Uterus (tissue), 2 donors: ENCODE measurements around the gene GNG7.

Experiments used
- CTCF ChIP-seq, 4 experiments: fragments of 200-600 bp in 2 of 4; fragments of 450-650 bp in 2 of 4; sonication (generic) in 2 of 4; IDR thresholded peaks; one replicate each; pipeline ENCODE4 v1.5.1; 2016 to 2019; ENCODE audit warnings: antibody characterized with exemption in 4 of 4, mild to moderate bottlenecking in 2 of 4, moderate library complexity in 1 of 4
- POLR2A ChIP-seq, 2 donors: fragments of 450-650 bp; IDR thresholded peaks; one replicate each; pipeline ENCODE4 v1.6.1; 2016; ENCODE audit warnings: antibody characterized with exemption in 2 of 2, mild to moderate bottlenecking in 1 of 2, moderate library complexity in 1 of 2

- TF ChIP-seq POLR2A (IDR thresholded peaks at IDR 0.05) (no peak), CTCF (IDR thresholded peaks at IDR 0.05) (no peak)
Measured at GRCh38 chr19:2706251-2706650, 3.8 kb upstream of the GNG7 start.
